NCI-H2081 (cell line): ENCODE results near the gene UBE2E1.
A peak's percentile ranks its signal among the peaks of the same experiment; 100 is the strongest.
"Not testable (repeated sequence)": the region's sequence is repeated elsewhere in the genome, so short reads cannot be mapped to it uniquely, and the experiment has no call there.

Experiments used
- DNase-seq, 2 experiments: peaks; one replicate each; lab custom pipeline; 2025; lab: John Stamatoyannopoulos, UW

UBE2E1 gene

GRCh38 chr3:23856286-23856685 lies 50.5 kb downstream of the UBE2E1 start:
- DNase-seq, result no peak

GRCh38 chr3:23859012-23859743 lies 53.4 kb downstream of the UBE2E1 start:
- no peak for DNase-seq

GRCh38 chr3:23859839-23860382 lies 54.2 kb downstream of the UBE2E1 start:
- DNase-seq, result no peak

- DNase-seq, result no peak
Measured at GRCh38 chr3:23861689-23862088, 55.9 kb downstream of the UBE2E1 start.

GRCh38 chr3:23863060-23863459 lies 57.3 kb downstream of the UBE2E1 start:
- DNase-seq, result no peak

GRCh38 chr3:23864931-23865330 lies 59.2 kb downstream of the UBE2E1 start:
- no peak for DNase-seq

- DNase-seq, result no peak
Measured at GRCh38 chr3:23865595-23866396, 60.0 kb downstream of the UBE2E1 start.

- no peak for DNase-seq
Measured at GRCh38 chr3:23867400-23867799, 61.6 kb downstream of the UBE2E1 start.

GRCh38 chr3:23867838-23868237 lies 62.1 kb downstream of the UBE2E1 start:
- DNase-seq, result no peak

GRCh38 chr3:23869977-23870662 lies 64.4 kb downstream of the UBE2E1 start:
- no peak for DNase-seq

GRCh38 chr3:23870663-23871043 lies 64.9 kb downstream of the UBE2E1 start:
- not testable (repeated sequence) for DNase-seq

- DNase-seq, result not testable (repeated sequence)
Measured at GRCh38 chr3:23871361-23871760, 65.6 kb downstream of the UBE2E1 start.

GRCh38 chr3:23872330-23872729 lies 66.6 kb downstream of the UBE2E1 start:
- DNase-seq, result no peak

GRCh38 chr3:23873941-23874340 lies 68.2 kb downstream of the UBE2E1 start:
- DNase-seq, result no peak

- no peak for DNase-seq
Measured at GRCh38 chr3:23874359-23875112, 68.8 kb downstream of the UBE2E1 start.

GRCh38 chr3:23875113-23875725 lies 69.5 kb downstream of the UBE2E1 start:
- no peak for DNase-seq

- DNase-seq, result no peak
Measured at GRCh38 chr3:23876923-23877322, 71.2 kb downstream of the UBE2E1 start.

- DNase-seq, result no peak
Measured at GRCh38 chr3:23877329-23877980, 71.7 kb downstream of the UBE2E1 start.

- DNase-seq, result no peak
Measured at GRCh38 chr3:23879485-23879884, 73.7 kb downstream of the UBE2E1 start.

- DNase-seq, result peak in 1 of 2 experiments; percentile 9
Measured at GRCh38 chr3:23880703-23881339, 75.1 kb downstream of the UBE2E1 start.
